ENCODE measurements around the gene ATL1. TPM values are rescaled to one million over a fixed set of nuclear protein-coding genes. Genes with fewer than 3 reads are reported as not detected.
"Not testable (repeated sequence)": the region's sequence is repeated elsewhere in the genome, so short reads cannot be mapped to it uniquely, and the experiment has no call there.

ATL1 gene
- total RNA-seq, 1 experiment from 2014 or later: 2.4 TPM

- no peak for DNase-seq (ENCODE audit: extremely low read depth, low read depth)
These were observed 75.2 kb downstream of the ATL1 start for GRCh38 chr14:50635141-50635540.

DNA sequence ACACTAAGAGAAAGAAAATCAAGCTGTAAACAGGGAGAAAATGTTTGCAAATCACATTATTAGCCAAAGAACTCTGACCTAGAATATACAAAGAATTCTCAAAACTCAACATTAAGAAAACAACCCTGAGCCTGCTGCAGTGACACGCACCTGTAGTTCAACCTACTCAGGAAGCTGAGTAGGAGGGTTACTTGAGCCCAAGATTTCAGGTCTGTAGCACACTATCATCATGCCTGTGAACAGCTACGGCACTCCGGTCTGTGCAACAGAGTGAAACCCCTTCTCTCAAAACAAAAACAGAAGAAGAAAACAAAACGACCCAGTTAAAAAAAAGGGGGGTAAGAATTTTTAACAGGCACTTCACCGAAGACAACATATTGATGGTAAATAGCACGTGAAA is 87.3 kb downstream of the ATL1 start:
- no peak for DNase-seq (ENCODE audit: extremely low read depth, low read depth)

DNA sequence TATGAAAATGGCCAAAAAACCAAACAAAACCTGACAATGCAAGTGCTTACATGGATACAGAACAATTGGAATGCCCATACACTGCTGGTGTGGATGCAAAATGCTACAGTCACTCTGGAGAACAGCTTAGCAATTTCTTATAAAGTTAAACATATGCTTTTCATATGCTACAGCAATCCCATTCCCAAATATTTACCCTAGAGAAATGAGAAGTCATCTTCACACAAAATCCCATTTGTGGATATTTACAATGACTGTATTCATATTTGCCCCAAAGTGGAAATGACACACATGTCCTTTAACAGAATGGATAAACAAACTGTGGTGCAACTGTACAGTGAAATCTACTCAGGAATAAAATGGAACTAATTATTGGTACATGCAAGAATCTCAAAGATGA is 87.8 kb downstream of the ATL1 start:
- DNase-seq (ENCODE audit: extremely low read depth, low read depth): no peak

DNA sequence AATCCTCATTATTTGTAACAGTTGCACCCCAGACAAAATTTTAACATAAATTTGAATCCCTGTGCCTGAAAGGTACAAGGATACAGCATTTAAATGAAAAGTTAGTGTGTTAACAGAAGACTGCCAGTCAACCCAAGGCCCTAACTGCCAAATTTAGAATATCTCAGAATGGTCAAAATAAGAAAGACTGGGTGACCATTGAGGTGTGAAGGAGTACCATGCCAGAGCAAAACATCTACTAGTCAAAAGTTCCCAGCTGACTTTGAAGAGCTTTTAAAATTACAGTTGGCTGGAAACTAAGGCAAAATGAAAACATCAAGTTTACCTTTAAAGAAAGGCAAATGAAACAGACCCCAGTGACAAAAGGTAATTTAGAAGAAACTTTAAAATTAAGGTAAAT is 89.7 kb downstream of the ATL1 start:
- no peak for DNase-seq (ENCODE audit: extremely low read depth, low read depth)

- DNase-seq (ENCODE audit: extremely low read depth, low read depth): no peak
These were observed 96.8 kb downstream of the ATL1 start for GRCh38 chr14:50656776-50657175.

GRCh38 chr14:50657753-50658152 is 97.8 kb downstream of the ATL1 start:
- DNase-seq (ENCODE audit: extremely low read depth, low read depth): no peak

DNA sequence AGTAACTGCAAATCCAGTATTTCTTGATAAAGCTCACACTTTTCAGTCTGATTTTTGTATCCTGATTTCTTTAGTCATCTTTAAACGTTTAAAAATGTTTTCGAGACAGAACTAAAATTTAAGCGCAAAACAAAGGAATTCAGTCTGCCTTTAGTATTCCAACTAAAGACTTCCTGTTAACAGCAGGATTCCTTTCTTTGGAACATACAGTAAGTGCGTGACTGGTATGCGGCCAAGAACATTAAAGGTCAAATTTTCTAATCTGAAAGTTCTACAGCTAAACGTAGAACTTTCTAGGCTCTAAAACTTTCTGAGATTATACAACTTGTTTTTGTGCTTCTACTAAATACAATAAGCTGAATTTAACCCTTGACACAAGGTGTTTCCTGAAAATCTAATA is 98.3 kb downstream of the ATL1 start:
- DNase-seq (ENCODE audit: extremely low read depth, low read depth): peak; percentile 19

GRCh38 chr14:50659327-50659974 is 99.5 kb downstream of the ATL1 start:
- no peak for DNase-seq (ENCODE audit: extremely low read depth, low read depth)

DNA sequence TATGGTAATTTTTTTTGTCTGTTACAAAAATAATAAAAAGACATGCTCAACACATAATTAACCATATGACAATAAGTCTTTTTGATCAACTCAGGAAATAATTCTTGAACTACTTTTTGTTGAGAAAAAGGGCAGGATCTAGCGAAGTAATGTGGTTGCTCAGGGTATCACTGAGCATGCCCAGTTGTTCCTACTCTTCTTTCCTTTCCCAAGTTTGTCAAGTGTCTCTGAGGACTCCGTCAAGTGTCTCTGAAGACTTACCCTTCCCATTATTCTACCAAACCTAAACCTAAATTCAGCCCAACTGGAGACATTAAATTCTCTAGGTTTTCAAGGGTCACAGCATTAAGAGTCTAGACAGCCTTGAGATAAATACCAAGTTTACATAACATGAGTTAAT is 104.6 kb downstream of the ATL1 start:
- not testable (repeated sequence) for DNase-seq (ENCODE audit: extremely low read depth, low read depth)

DNA sequence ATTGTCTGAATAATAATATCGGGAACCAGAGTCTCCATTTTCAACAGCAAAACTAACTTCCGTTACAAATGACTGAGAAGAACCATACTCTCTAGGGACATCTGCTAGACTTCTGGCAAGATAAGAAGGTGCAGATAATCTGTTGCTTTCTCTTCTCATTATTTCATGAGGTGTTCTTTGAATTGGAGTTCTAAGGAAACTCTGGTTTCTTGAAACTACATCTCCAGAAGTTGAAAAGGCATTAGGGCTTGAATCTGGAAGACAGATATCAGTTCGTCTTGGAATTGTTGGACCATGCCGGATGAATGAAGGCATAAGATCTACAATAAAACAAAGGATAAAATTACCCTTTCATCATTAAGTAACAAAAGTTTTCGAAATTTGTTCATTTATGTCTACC is 105.4 kb downstream of the ATL1 start:
- DNase-seq (ENCODE audit: extremely low read depth, low read depth): not testable (repeated sequence)

- DNase-seq (ENCODE audit: extremely low read depth, low read depth): peak; percentile 56
These were observed 107.1 kb downstream of the ATL1 start for GRCh38 chr14:50666772-50667683.

GRCh38 chr14:50667684-50667995 is 107.7 kb downstream of the ATL1 start:
- no peak for DNase-seq (ENCODE audit: extremely low read depth, low read depth)

- DNase-seq (ENCODE audit: extremely low read depth, low read depth): peak; percentile 81
These were observed 108.3 kb downstream of the ATL1 start, which contains the start of gene SAV1 for GRCh38 chr14:50667996-50668825. SAV1 (minus strand) TSS chr14:50668306; CDS start chr14:50667967, 339 bp downstream.

DNA sequence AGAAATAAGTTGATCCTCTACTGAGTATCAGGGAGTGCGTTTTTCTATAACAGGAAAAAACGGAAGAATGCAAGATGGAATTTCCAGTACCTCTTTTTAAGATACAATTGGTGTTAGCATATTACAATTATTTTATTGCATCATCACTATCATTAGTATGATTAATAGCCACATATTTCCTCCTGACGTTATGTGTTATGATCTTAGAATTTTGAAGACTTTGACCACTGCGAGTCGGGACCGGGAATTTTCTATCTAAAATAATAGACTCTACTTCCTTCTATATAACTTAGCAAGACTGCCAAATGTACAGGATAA is 108.8 kb downstream of the ATL1 start:
- no peak for DNase-seq (ENCODE audit: extremely low read depth, low read depth)

GRCh38 chr14:50669441-50669986 is 109.6 kb downstream of the ATL1 start:
- DNase-seq (ENCODE audit: extremely low read depth, low read depth): no peak

DNA sequence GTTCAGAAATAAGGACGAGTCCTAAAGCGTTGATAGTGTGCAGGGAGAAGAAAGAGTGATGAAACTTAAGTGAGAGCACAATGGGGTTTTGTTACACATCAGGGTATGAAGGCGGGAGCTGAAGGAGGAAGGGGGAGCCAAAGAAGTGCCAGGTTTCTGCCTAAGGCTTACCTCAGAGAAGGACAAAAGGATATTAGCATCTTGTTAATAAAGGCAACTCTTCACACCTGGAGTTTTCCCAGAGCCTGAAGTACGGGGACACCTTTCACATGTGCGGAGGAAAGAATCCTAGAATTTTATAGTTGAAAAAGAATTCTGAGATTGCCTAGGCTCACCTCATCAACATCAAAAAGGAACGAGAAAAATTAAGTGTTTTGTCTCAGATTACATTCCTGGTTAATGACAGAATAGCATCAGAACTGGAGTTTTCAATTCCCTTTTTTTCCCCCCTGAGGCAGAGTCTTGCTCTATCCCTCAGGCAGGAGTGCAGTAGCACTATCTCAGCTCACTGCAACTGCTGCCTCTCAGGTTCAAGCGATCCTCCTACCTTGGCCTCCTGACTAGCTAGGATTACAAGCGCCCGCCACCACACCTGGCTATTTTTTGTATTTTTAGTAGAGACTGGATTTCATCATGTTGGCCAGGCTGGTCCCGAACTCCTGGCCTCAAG is 110.4 kb downstream of the ATL1 start:
- DNase-seq (ENCODE audit: extremely low read depth, low read depth): no peak

GRCh38 chr14:50670866-50671256 is 110.9 kb downstream of the ATL1 start:
- DNase-seq (ENCODE audit: extremely low read depth, low read depth): no peak

DNA sequence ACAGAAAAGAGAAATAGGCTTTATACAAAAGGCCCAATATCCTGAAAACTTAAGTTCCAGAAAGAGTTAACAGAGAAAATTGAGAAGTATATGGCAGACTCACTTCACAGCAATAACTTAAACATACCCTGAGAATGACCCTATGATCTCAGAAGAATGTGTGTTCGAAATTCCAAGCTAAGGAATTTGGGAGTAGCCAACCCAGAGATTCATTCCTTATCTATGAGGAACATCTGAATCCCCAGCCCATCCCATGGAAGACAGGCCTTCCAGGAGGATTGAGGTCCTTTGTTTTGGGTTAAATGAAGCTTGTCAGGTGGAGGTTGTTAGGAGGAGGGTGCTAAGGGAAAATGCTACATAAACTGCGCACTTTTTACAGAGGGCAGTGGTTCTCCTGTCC is 115.7 kb downstream of the ATL1 start:
- DNase-seq (ENCODE audit: extremely low read depth, low read depth): peak; percentile 59

- DNase-seq (ENCODE audit: extremely low read depth, low read depth): no peak
These were observed 117.0 kb downstream of the ATL1 start for GRCh38 chr14:50676814-50677516.

DNA sequence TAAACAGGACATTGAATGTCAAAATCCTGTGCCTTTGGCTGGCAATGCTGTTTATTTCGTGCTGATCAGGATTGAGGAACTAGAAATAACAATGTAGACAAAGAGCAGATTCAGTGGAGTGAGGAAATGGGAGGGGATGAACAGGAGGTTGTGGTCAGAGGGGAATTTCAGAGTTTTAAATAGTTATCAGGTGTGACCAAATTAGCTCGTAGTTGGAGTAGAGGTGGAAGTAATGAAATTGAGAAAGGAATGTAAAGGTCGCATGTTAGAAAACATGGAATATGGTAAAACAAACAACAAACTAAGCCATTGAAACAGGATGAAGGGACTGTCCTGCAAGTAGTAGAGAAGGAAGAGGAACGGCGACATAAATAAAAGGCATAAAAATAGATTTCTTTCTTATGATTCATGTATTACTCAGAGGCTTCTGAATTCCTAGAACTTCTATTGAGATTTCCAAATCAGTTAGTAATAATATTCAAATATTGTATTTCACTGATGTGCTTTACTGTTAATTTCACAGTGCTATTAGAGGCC is 117.7 kb downstream of the ATL1 start:
- peak; percentile 54 for DNase-seq (ENCODE audit: extremely low read depth, low read depth)
